Neural progenitor cell (in vitro differentiated cells): ENCODE data around the gene LINGO4. TPM values are rescaled to one million over a fixed set of nuclear protein-coding genes. Genes with fewer than 3 reads are reported as not detected.

Experiments
- DNase-seq: peaks from one replicate; pipeline ENCODE4 v3.0.0-alpha.2; 2016; ENCODE audit warnings: low spot score
- H2AFZ ChIP-seq: fragments of 200-600 bp; sonication (generic); replicated peaks from 2 replicates; pipeline ENCODE4 v1.6.1; 2016; ENCODE audit warnings: antibody characterized with exemption
- H3F3A ChIP-seq: fragments of 200-600 bp; sonication (generic); 2 replicates; pipeline ENCODE4 v1.6.1; 2016; ENCODE audit warnings: antibody characterized with exemption, low read depth
- H3K27ac ChIP-seq: fragments of 200-600 bp; sonication (generic); 2 replicates; pipeline ENCODE4 v1.5.1; 2016; ENCODE audit warnings: mild to moderate bottlenecking
- H3K27me3 ChIP-seq: fragments of 200-600 bp; sonication (generic); 2 replicates; pipeline ENCODE4 v1.6.1; 2016; ENCODE audit warnings: mild to moderate bottlenecking, moderate library complexity
- H3K36me3 ChIP-seq: fragments of 200-600 bp; sonication (generic); 2 replicates; pipeline ENCODE4 v1.5.1; 2016
- H3K4me1 ChIP-seq: fragments of 200-600 bp; sonication (generic); 2 replicates; pipeline ENCODE4 v1.6.1; 2016; ENCODE audit warnings: mixed run types
- H3K4me2 ChIP-seq: fragments of 200-600 bp; sonication (generic); 2 replicates; pipeline ENCODE4 v1.6.1; 2016
- H3K4me3 ChIP-seq: fragments of 200-600 bp; sonication (generic); 2 replicates; pipeline ENCODE4 v1.5.1; 2016
- H3K79me2 ChIP-seq: fragments of 200-600 bp; sonication (generic); 2 replicates; pipeline ENCODE4 v1.6.1; 2016; ENCODE audit warnings: low read depth
- H3K9ac ChIP-seq: fragments of 200-600 bp; sonication (generic); 2 replicates; pipeline ENCODE4 v1.6.1; 2016
- H3K9me3 ChIP-seq: fragments of 200-600 bp; sonication (generic); 2 replicates; pipeline ENCODE4 v1.5.1; 2016; ENCODE audit warnings: low read depth
- H4K20me1 ChIP-seq: fragments of 200-600 bp; sonication (generic); 2 replicates; pipeline ENCODE4 v1.6.1; 2016; ENCODE audit warnings: low read depth
- H3K27ac Mint-ChIP-seq: 3 replicates; pipeline ENCODE4 v1.8.0; 2021; ENCODE audit warnings: mixed read lengths
- H3K27me3 Mint-ChIP-seq: 2 replicates; pipeline ENCODE4 v1.8.0; 2022; ENCODE audit warnings: low read depth, mild to moderate bottlenecking, inconsistent platforms, moderate library complexity, mixed read lengths; ENCODE audit not compliant: insufficient read depth
- H3K36me3 Mint-ChIP-seq: 3 replicates; pipeline ENCODE4 v1.8.0; 2021; ENCODE audit warnings: mixed read lengths
- H3K4me1 Mint-ChIP-seq: 3 replicates; pipeline ENCODE4 v1.8.0; 2021; ENCODE audit warnings: mixed read lengths
- H3K4me3 Mint-ChIP-seq: 3 replicates; pipeline ENCODE4 v1.8.0; 2021; ENCODE audit warnings: mild to moderate bottlenecking, moderate library complexity, mixed read lengths
- H3K9me3 Mint-ChIP-seq: 3 replicates; pipeline ENCODE4 v1.8.0; 2020; ENCODE audit warnings: mixed read lengths
- CTCF ChIP-seq: fragments of 200-600 bp; sonication (generic); IDR thresholded peaks from 2 replicates; pipeline ENCODE4 v1.5.1; 2017; ENCODE audit warnings: antibody characterized with exemption, mild to moderate bottlenecking
- EZH2 ChIP-seq: fragments of 200-600 bp; sonication (generic); IDR thresholded peaks from 2 replicates; pipeline ENCODE4 v1.6.1; 2017; ENCODE audit warnings: antibody characterized with exemption, mild to moderate bottlenecking, moderate library complexity
- EZH2phosphoT487 ChIP-seq: fragments of 200-600 bp; sonication (generic); IDR thresholded peaks from 2 replicates; pipeline ENCODE4 v1.6.1; 2017; ENCODE audit warnings: antibody characterized with exemption
- total RNA-seq: library from RNA; depleted of rRNA; stranded (reverse); fragments of >200 nt; gene quantifications from 2 replicates; pipeline ENCODE4 v1.2.3, GENCODE V29; 2015; ENCODE audit warnings: low replicate concordance

Gene LINGO4
- total RNA-seq, 1 donor from 2014 or later, result not detected

- Mint-ChIP-seq H3K9me3 (peaks cover 6% of the 10 kb centered on the region), H3K36me3 (no peaks in the 10 kb centered on the region), H3K27me3 (peaks cover 48% of the 10 kb centered on the region), H3K27ac (no peak overlapping the region), H3K4me1 (peaks cover 23% of the 10 kb centered on the region), H3K4me3 (peak overlapping the region; percentile 81)
- Histone ChIP-seq H4K20me1 (no peaks in the 10 kb centered on the region), H3K4me2 (peak overlapping the region; percentile 65), H3K36me3 (no peaks in the 10 kb centered on the region), H2AFZ (peak overlapping the region; percentile 84), H3K27ac (no peak overlapping the region), H3K79me2 (no peaks in the 10 kb centered on the region), H3K27me3 (peaks cover 55% of the 10 kb centered on the region), H3K4me1 (peaks cover 7% of the 10 kb centered on the region), H3K9ac (no peak overlapping the region), H3K4me3 (peak overlapping the region; percentile 49), H3F3A (peaks cover 18% of the 10 kb centered on the region), H3K9me3 (no peaks in the 10 kb centered on the region)
- DNase-seq, result peak; percentile 58
- peak; percentile 87 for TF ChIP-seq EZH2phosphoT487
- TF ChIP-seq EZH2, result peak; percentile 74
- no peak for TF ChIP-seq CTCF
Measured at GRCh38 chr1:151838222-151839081, 33.2 kb upstream of the LINGO4 start.

GRCh38 chr1:151837884-151838221 lies 32.6 kb upstream of the LINGO4 start:
- Histone ChIP-seq H3K9ac (no peak overlapping the region), H3K4me1 (peaks cover 7% of the 10 kb centered on the region), H3K27me3 (peaks cover 55% of the 10 kb centered on the region), H3K9me3 (no peaks in the 10 kb centered on the region), H4K20me1 (no peaks in the 10 kb centered on the region), H3K4me3 (peak overlapping the region; percentile 49), H3K36me3 (no peaks in the 10 kb centered on the region), H3K4me2 (peak overlapping the region; percentile 65), H2AFZ (peak overlapping the region; percentile 84), H3F3A (peaks cover 18% of the 10 kb centered on the region), H3K79me2 (no peaks in the 10 kb centered on the region), H3K27ac (no peak overlapping the region)
- no peak overlapping the region for H3K27ac Mint-ChIP-seq
- H3K27me3 Mint-ChIP-seq, result peaks cover 50% of the 10 kb centered on the region
- peaks cover 6% of the 10 kb centered on the region for H3K9me3 Mint-ChIP-seq
- DNase-seq, result no peak
- no peaks in the 10 kb centered on the region for H3K36me3 Mint-ChIP-seq
- TF ChIP-seq CTCF (no peak), EZH2phosphoT487 (peak; percentile 15)
- peaks cover 23% of the 10 kb centered on the region for H3K4me1 Mint-ChIP-seq
- H3K4me3 Mint-ChIP-seq, result peak overlapping the region; percentile 79

- Histone ChIP-seq H2AFZ (no peak overlapping the region), H3F3A (peaks cover 18% of the 10 kb centered on the region), H3K27ac (no peak overlapping the region), H3K4me3 (no peak overlapping the region), H3K4me2 (no peak overlapping the region), H3K9ac (no peak overlapping the region), H3K27me3 (peaks cover 55% of the 10 kb centered on the region), H3K4me1 (peaks cover 7% of the 10 kb centered on the region), H3K36me3 (no peaks in the 10 kb centered on the region), H4K20me1 (no peaks in the 10 kb centered on the region), H3K79me2 (no peaks in the 10 kb centered on the region), H3K9me3 (no peaks in the 10 kb centered on the region)
- peaks cover 52% of the 10 kb centered on the region for H3K27me3 Mint-ChIP-seq
- H3K4me3 Mint-ChIP-seq, result peak overlapping the region; percentile 79
- no peak overlapping the region for H3K27ac Mint-ChIP-seq
- H3K9me3 Mint-ChIP-seq, result peaks cover 6% of the 10 kb centered on the region
- H3K36me3 Mint-ChIP-seq, result no peaks in the 10 kb centered on the region
- no peak for DNase-seq
- peaks cover 23% of the 10 kb centered on the region for H3K4me1 Mint-ChIP-seq
- no peak for TF ChIP-seq CTCF
- no peak for TF ChIP-seq EZH2phosphoT487
- no peak for TF ChIP-seq EZH2
Measured at GRCh38 chr1:151837197-151837596, 32.0 kb upstream of the LINGO4 start.
